Measurements from ENCODE around the gene CDHR4.
"Not testable (repeated sequence)": the region's sequence is repeated elsewhere in the genome, so short reads cannot be mapped to it uniquely, and the experiment has no call there.

CDHR4 gene

DNA sequence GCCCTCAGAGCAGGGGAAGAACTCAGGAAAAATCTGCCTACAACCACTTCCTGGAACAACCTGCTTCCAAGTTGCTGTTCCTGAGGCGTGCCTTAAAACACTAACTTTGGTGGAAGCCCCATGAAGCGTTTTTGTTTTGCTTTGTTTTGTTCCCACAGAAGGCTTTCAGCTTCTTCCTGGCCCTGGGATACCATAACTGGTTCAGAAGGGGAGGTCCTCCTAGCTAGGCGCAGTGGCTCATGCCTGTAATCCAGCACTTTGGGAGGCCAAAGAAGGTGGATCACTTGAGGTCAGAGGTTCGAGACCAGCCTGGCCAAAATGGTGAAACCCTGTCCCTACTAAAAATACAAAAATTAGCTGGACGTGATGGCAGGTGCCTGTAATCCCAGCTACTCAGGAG is 12.1 kb downstream of the CDHR4 start:
- WGBS = 94% methylated on average over 5 of the region's 5 CpGs
- Histone ChIP-seq H3K9me3 (ENCODE audit: insufficient read depth, low read depth, low read length) (no peaks in the 10 kb centered on the region), H3K36me3 (ENCODE audit: insufficient read depth, low read length) (peaks cover 4% of the 10 kb centered on the region; the same call in 1 of the 2 replicates), H3K4me3 (ENCODE audit: low read length) (no peak overlapping the region), H3K27me3 (ENCODE audit: insufficient read depth, low read length) (no peaks in the 10 kb centered on the region), H3K9ac (ENCODE audit: low read depth, low read length) (no peak overlapping the region), H3K4me1 (ENCODE audit: insufficient read depth, low read length) (peaks cover 12% of the 10 kb centered on the region; the same call in 1 of the 2 replicates), H3K27ac (ENCODE audit: low read depth, low read length) (no peak overlapping the region)

DNA sequence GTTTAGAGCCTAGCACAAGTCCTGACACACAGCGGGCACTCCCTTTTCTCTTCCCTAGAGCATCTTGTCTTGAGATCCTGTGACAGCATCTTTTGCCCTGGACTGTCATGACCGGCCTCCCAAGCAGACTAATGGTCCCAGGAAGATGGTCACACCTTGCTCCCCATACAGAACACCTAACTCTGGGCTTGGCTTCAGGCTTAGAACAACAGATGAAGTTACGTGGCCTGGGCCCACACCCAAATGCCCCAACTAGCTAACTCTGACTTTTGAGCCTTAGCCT is 12.6 kb downstream of the CDHR4 start:
- peaks cover 12% of the 10 kb centered on the region; the same call in 1 of the 2 replicates for H3K4me1 ChIP-seq (ENCODE audit: insufficient read depth, low read length)
- no peak overlapping the region for H3K27ac ChIP-seq (ENCODE audit: low read depth, low read length)
- H3K36me3 ChIP-seq (ENCODE audit: insufficient read depth, low read length) = peaks cover 4% of the 10 kb centered on the region; the same call in 1 of the 2 replicates
- WGBS = 91% methylated on average over 3 of the region's 3 CpGs
- no peak overlapping the region for H3K9ac ChIP-seq (ENCODE audit: low read depth, low read length)
- H3K27me3 ChIP-seq (ENCODE audit: insufficient read depth, low read length) = no peaks in the 10 kb centered on the region
- peak overlapping the region; percentile 90; the same call in 1 of the 2 replicates for H3K4me3 ChIP-seq (ENCODE audit: low read length)
- H3K9me3 ChIP-seq (ENCODE audit: insufficient read depth, low read depth, low read length) = no peaks in the 10 kb centered on the region

DNA sequence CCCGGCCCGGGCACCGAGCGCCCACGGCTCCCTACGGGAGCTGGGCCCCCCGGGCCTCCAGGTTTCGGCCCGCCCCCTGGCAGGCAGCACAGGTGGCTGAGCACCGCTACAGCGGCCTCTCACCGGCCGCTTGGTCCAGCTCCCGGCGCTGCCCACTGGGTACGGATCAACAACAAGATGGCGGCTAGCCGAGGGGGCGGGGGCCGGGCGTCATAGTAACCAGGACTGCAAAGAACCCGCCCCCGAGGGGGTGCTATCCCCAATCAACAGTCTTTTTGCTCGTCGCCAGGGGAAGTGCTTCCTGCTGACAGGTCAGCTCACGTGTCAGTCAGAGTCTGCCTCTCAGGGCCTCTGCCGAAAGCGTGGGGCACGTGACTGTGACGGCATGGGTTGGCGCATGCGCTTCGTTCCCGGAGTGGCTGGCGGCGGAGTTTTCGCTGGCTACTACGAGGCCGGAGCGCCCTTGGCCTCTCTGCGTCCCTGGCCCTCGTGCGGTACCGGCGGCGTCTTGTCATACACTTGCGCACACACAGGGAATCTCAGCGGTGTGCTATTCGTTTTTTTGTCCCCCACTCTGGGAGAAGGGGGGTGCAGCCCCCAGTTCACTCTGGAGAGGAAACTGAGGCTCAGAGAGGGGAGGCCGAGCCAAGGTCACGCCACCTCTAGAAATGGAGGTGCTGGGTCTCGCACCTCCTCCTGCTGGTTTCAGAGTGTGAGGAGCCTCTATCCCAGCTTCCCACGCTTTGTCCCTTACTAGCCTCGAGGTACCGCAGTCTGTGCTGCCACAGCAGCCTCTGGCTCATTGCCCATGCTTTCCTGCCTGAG is 13.1 kb downstream of the CDHR4 start, which contains the start of gene IP6K1:
TSS of gene IP6K1 (minus strand) at position 186 of the 825 bp plus-strand sequence. CDS start 38,502 bp downstream, outside the sequence.
- Histone ChIP-seq H3K9me3 (ENCODE audit: insufficient read depth, low read depth, low read length) (no peaks in the 10 kb centered on the region), H3K27ac (ENCODE audit: low read depth, low read length) (peak within 1 kb of the TSS; percentile 82), H3K27me3 (ENCODE audit: insufficient read depth, low read length) (no peaks in the 10 kb centered on the region), H3K4me1 (ENCODE audit: insufficient read depth, low read length) (peaks cover 12% of the 10 kb centered on the region; the same call in 1 of the 2 replicates), H3K36me3 (ENCODE audit: insufficient read depth, low read length) (peaks cover 9% of the 10 kb centered on the region), H3K9ac (ENCODE audit: low read depth, low read length) (peak within 1 kb of the TSS; percentile 67), H3K4me3 (ENCODE audit: low read length) (peak within 1 kb of the TSS; percentile 90)
- 9% methylated on average over 55 of the region's 55 CpGs for WGBS

DNA sequence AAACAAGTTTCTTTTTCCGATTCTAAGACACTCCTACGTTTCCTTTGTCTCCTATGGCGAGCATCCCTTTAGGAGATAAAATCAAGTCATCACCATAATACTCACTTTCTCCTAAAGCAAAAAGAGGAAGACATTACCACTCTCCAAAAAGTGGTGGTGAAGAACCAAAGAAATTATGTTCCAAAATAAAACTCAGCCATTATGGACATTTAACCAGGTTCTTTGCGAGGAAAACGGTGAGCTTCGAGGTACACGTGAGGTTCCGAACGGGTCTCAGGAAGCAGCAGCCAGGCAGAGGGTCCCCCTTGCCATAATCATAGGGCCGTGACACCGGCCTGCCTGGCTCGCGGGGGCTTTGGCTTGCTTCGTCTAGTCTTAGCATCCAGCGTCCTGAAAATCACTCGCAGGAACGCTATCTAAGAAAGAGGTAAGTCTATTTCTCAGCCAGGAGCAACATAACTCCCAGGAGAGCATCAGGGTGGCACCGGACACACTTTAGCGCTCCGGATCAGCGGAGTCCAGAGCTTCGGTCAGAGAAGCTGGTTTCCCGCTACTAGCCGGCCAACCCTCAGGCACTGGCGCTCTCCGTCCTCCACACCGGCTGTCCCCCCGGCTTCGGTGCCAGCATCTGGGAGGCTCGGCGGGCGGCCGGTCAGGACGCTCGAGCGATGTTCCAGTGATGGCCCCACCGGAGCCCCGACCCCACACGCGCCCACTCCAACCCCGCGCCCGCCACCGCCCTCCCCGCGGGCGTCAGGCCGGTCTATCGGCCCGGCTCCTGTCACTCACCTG is 13.9 kb downstream of the CDHR4 start:
- Histone ChIP-seq H3K4me1 (ENCODE audit: insufficient read depth, low read length) (peaks cover 12% of the 10 kb centered on the region; the same call in 1 of the 2 replicates), H3K27ac (ENCODE audit: low read depth, low read length) (peak overlapping the region; percentile 79), H3K9ac (ENCODE audit: low read depth, low read length) (peak overlapping the region; percentile 63), H3K4me3 (ENCODE audit: low read length) (peak overlapping the region; percentile 90), H3K9me3 (ENCODE audit: insufficient read depth, low read depth, low read length) (no peaks in the 10 kb centered on the region), H3K27me3 (ENCODE audit: insufficient read depth, low read length) (no peaks in the 10 kb centered on the region), H3K36me3 (ENCODE audit: insufficient read depth, low read length) (peaks cover 15% of the 10 kb centered on the region)
- 6% methylated on average over 50 of the region's 50 CpGs for WGBS

DNA sequence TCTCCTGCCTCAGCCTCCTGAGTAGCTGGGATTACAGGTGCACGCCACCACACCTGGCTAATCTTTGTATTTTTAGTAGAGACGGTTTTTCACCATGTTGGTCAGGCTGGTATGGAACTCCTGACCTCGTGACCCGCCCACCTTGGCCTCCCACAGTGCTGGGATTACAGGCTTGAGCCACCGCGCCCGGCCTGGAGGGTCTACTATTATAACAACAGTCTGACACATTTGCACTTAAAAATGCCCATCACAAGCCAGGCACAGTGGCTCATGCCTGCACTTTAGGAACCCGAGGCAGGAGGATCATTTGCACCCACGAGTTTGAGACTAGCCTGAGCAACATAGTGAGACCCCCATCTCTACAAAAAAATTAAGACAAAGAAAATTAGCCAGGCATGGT is 17.4 kb downstream of the CDHR4 start:
- H3K9me3 ChIP-seq (ENCODE audit: insufficient read depth, low read depth, low read length); H3K27me3 ChIP-seq (ENCODE audit: insufficient read depth, low read length); H3K4me1 ChIP-seq (ENCODE audit: insufficient read depth, low read length); H3K27ac ChIP-seq (ENCODE audit: low read depth, low read length); H3K9ac ChIP-seq (ENCODE audit: low read depth, low read length); H3K4me3 ChIP-seq (ENCODE audit: low read length): not testable (repeated sequence)
- H3K36me3 ChIP-seq (ENCODE audit: insufficient read depth, low read length) = peaks cover 20% of the 10 kb centered on the region
- WGBS = 95% methylated on average over 9 of the region's 9 CpGs

DNA sequence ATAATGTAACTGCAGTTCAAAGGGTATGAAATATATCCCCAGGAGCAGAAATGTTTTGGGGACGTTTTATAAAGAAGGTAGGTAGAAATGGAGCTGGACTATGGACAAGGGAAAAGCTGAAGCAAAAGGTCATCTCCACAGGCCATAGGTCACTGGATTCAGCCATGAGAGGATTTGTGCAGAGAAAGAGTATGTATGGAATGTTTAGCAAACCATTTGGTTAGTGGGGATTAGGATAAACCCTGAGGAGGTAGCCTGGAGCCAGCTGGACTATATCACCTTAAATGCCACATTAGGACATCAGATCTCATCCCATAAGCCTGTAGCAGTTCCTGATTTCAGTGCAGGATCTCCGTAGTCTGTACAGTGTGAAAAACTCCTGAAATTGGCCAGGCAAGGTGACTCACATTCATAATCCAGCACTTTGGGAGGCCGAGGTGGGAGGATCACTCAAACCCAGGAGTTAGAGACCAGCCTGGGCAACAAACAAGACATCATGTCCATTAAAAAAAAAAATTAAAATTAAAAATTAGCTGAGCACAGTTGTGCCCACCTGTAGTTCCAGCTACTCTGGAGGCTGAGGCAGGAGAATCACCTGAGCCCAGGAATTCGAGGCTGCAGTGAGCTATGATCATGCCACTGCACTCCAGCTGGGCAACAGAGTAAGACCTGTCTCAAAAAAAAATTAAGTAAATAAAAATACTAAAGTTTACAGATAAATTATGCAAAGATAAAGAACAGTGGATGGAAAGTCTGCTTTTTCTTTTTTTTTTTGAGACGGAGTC is 18.1 kb downstream of the CDHR4 start:
- H3K9me3 ChIP-seq (ENCODE audit: insufficient read depth, low read depth, low read length) = no peaks in the 10 kb centered on the region
- H3K27ac ChIP-seq (ENCODE audit: low read depth, low read length) = no peak overlapping the region
- WGBS = 91% methylated on average over 4 of the region's 5 CpGs
- 0 out of 2 replicates have a peak, but pooled peaks cover 4% of the 10 kb centered on the region for H3K4me1 ChIP-seq (ENCODE audit: insufficient read depth, low read length)
- no peaks in the 10 kb centered on the region for H3K27me3 ChIP-seq (ENCODE audit: insufficient read depth, low read length)
- no peak overlapping the region for H3K9ac ChIP-seq (ENCODE audit: low read depth, low read length)
- H3K4me3 ChIP-seq (ENCODE audit: low read length) = no peak overlapping the region
- peaks cover 24% of the 10 kb centered on the region for H3K36me3 ChIP-seq (ENCODE audit: insufficient read depth, low read length)

DNA sequence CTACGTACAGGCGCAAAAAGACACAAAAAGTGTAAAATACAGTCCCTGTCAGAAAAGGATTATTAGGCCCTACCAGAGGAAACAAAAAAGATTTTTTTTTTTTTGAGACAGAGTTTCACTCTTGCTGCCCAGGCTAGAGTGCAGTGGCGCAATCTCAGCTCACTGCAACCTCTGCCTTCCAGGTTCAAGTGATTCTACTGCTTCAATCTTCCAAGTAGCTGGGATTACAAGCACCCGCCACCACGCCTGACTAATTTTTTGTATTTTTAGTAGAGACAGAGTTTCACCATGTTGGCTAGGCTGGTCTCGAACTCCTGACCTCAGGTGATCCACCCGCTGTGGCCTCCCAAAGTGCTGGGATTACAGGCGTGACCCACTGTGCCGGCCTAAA is 18.7 kb downstream of the CDHR4 start:
- H3K27ac ChIP-seq (ENCODE audit: low read depth, low read length); H3K9ac ChIP-seq (ENCODE audit: low read depth, low read length); H3K4me3 ChIP-seq (ENCODE audit: low read length); H3K27me3 ChIP-seq (ENCODE audit: insufficient read depth, low read length); H3K4me1 ChIP-seq (ENCODE audit: insufficient read depth, low read length); H3K9me3 ChIP-seq (ENCODE audit: insufficient read depth, low read depth, low read length): not testable (repeated sequence)
- peaks cover 26% of the 10 kb centered on the region for H3K36me3 ChIP-seq (ENCODE audit: insufficient read depth, low read length)
- 93% methylated on average over 9 of the region's 9 CpGs for WGBS

DNA sequence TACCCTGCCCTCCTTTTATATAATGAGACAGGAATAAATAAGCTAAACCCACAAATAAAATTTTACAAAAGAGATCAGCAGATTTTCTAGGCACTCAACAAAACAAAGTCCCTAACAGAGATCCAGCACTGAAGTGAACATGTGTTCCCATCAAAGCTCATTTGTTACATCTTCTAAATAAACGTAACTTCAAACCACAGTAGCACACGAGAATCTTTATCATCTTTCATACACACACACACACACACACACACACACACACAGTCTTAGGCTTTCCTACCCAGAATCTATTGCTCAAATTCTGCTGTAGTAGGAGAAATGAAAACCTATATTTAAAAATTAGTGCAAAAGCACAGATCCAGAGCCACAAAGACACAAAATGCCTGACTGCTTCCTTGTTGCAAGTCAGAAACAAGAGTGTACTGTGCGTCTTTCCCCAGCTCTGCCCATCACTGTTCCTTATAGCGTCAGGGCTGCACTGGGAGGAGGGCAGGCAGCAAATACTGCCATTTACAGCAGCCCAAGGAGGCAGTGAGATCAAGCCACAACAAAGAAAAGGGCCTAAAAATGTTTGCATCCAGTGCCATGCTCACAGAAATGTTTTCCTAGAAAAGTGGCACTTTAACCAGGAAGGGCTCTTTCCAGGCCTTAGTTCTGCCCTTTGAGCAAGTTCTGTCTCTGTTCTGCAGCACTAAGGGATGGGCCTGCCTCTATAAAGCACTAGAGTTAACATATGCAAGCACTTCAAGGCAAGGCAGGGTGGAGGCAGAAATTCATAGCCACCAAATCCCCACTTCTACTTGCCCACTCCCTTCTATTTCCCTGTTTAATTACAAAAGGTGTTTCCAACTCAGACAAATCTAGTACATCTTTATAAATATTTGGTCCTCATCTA is 19.3 kb downstream of the CDHR4 start:
- Histone ChIP-seq H3K4me3 (ENCODE audit: low read length) (no peak overlapping the region), H3K27ac (ENCODE audit: low read depth, low read length) (no peak overlapping the region), H3K36me3 (ENCODE audit: insufficient read depth, low read length) (peaks cover 28% of the 10 kb centered on the region), H3K9ac (ENCODE audit: low read depth, low read length) (peak overlapping the region; percentile 3; the same call in 1 of the 2 replicates), H3K4me1 (ENCODE audit: insufficient read depth, low read length) (0 out of 2 replicates have a peak, but pooled peaks cover under 1% of the 10 kb centered on the region), H3K27me3 (ENCODE audit: insufficient read depth, low read length) (no peaks in the 10 kb centered on the region), H3K9me3 (ENCODE audit: insufficient read depth, low read depth, low read length) (no peaks in the 10 kb centered on the region)
- WGBS = 94% methylated on average over 4 of the region's 4 CpGs

DNA sequence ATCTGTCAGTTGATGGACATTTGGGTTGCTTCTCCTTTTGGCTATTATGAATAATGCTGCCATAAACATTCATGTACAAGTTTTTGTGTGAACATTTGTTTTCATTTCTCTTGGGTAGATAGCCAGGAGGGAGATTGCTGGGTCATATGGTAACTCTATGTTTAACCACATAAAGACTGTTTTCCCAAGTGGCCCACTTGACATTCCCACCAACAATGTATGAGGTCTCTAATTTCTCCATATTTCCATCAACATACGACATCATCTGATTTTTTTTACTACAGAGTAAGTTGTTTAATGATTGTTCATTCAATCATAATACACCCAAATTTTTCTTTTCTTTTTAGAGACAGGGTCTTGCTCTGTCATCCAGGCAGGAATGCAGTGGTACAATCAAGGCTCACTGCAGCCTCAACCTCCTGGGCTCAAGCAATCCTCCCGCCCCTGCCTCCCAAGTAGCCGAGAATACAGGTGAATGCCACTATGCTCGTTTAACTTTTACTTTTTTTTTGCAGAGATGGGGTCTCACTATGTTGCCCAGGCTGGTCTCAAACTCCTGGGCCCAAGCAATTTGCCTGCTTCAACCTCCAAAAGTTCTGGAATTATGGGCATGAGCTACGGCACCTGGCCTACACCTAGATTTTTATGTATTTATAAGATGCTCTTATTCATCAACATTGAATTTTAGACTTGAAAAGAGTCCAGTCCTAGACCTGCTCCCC is 20.2 kb downstream of the CDHR4 start:
- peaks cover 30% of the 10 kb centered on the region for H3K36me3 ChIP-seq (ENCODE audit: insufficient read depth, low read length)
- WGBS = 94% methylated on average over 5 of the region's 5 CpGs
- no peak overlapping the region for H3K9ac ChIP-seq (ENCODE audit: low read depth, low read length)
- no peaks in the 10 kb centered on the region for H3K9me3 ChIP-seq (ENCODE audit: insufficient read depth, low read depth, low read length)
- H3K4me3 ChIP-seq (ENCODE audit: low read length) = no peak overlapping the region
- H3K27me3 ChIP-seq (ENCODE audit: insufficient read depth, low read length) = no peaks in the 10 kb centered on the region
- no peak overlapping the region for H3K27ac ChIP-seq (ENCODE audit: low read depth, low read length)
- no peaks in the 10 kb centered on the region for H3K4me1 ChIP-seq (ENCODE audit: insufficient read depth, low read length)

DNA sequence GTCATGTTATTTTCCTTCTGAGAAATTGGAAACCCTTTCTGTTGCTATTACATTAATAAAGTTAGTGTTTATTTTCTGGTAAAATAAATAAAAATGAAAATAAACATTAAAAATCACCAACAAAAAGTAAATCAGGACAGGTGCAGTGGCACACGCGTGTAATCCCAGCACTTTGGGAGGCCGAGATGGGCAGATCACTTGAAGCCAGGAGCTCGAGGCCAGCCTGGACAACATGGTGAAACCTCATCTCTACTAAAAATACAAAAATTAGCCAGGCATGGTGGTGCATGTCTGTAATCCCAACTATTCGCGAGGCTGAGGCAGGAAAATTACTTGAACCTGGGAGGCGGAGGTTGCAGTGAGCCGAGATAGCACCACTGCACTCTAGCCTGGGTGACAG is 23.6 kb downstream of the CDHR4 start:
- H3K4me3 ChIP-seq (ENCODE audit: low read length); H3K27ac ChIP-seq (ENCODE audit: low read depth, low read length); H3K9me3 ChIP-seq (ENCODE audit: insufficient read depth, low read depth, low read length); H3K4me1 ChIP-seq (ENCODE audit: insufficient read depth, low read length); H3K27me3 ChIP-seq (ENCODE audit: insufficient read depth, low read length); H3K9ac ChIP-seq (ENCODE audit: low read depth, low read length): not testable (repeated sequence)
- 95% methylated on average over 8 of the region's 8 CpGs for WGBS
- H3K36me3 ChIP-seq (ENCODE audit: insufficient read depth, low read length) = peaks cover 16% of the 10 kb centered on the region
